GM23338 (cell line): ENCODE measurements around the gene UGCG. TPM values are rescaled to one million over a fixed set of nuclear protein-coding genes. Genes with fewer than 3 reads are reported as not detected.

Source experiments
- ATAC-seq: fragments of 200-7000 bp; cut with Tn5 transposase; 3 replicates; pipeline ENCODE4 v1.9.1; 2020
- DNase-seq: peaks from one replicate; pipeline ENCODE4 v3.0.0-alpha.2; 2015; ENCODE audit warnings: low spot score
- H2AFZ ChIP-seq: fragments of 200-600 bp; sonication (generic); 2 replicates; pipeline ENCODE4 v1.8.0; 2016; ENCODE audit warnings: antibody characterized with exemption, mild to moderate bottlenecking, moderate library complexity
- H3F3A ChIP-seq: fragments of 200-600 bp; sonication (generic); replicated peaks from 2 replicates; pipeline ENCODE4 v1.8.0; 2017; ENCODE audit warnings: antibody characterized with exemption, mixed run types, low read depth
- H3K27ac ChIP-seq: fragments of 200-600 bp; sonication (generic); 2 replicates; pipeline ENCODE4 v1.6.1; 2016; ENCODE audit warnings: low read depth
- H3K27me3 ChIP-seq: fragments of 200-600 bp; sonication (generic); 2 replicates; pipeline ENCODE4 v1.8.0; 2016; ENCODE audit warnings: mild to moderate bottlenecking, mixed run types, moderate library complexity; ENCODE audit not compliant: insufficient read depth
- H3K36me3 ChIP-seq: fragments of 200-600 bp; sonication (generic); 2 replicates; pipeline ENCODE4 v1.8.0; 2016; ENCODE audit warnings: mild to moderate bottlenecking; ENCODE audit not compliant: insufficient read depth
- H3K4me1 ChIP-seq: fragments of 200-600 bp; sonication (generic); 2 replicates; pipeline ENCODE4 v1.8.0; 2016; ENCODE audit warnings: mild to moderate bottlenecking, moderate library complexity; ENCODE audit not compliant: insufficient read depth
- H3K4me2 ChIP-seq: fragments of 200-600 bp; sonication (generic); 2 replicates; pipeline ENCODE4 v1.7.1; 2017; ENCODE audit warnings: mixed run types
- H3K4me3 ChIP-seq: fragments of 200-600 bp; sonication (generic); 2 replicates; pipeline ENCODE4 v1.6.1; 2016; ENCODE audit warnings: mixed run types
- H3K79me2 ChIP-seq: fragments of 200-600 bp; sonication (generic); replicated peaks from 2 replicates; pipeline ENCODE4 v1.8.0; 2017; ENCODE audit warnings: mild to moderate bottlenecking; ENCODE audit not compliant: insufficient read depth
- H3K9me2 ChIP-seq: fragments of 200-600 bp; sonication (generic); 2 replicates; pipeline ENCODE4 v1.8.0; 2017; ENCODE audit not compliant: insufficient read depth
- H4K20me1 ChIP-seq: fragments of 200-600 bp; sonication (generic); replicated peaks from 2 replicates; pipeline ENCODE4 v1.8.0; 2017; ENCODE audit warnings: mild to moderate bottlenecking; ENCODE audit not compliant: insufficient read depth
- H3K27ac Mint-ChIP-seq: 2 replicates; pipeline ENCODE4 v1.8.0; 2020; ENCODE audit warnings: inconsistent platforms, mild to moderate bottlenecking, moderate library complexity, mixed read lengths
- H3K27me3 Mint-ChIP-seq: 3 replicates; pipeline ENCODE4 v1.8.0; 2022; ENCODE audit warnings: low read depth, mild to moderate bottlenecking, moderate library complexity, mixed read lengths, inconsistent platforms; ENCODE audit not compliant: insufficient read depth, poor library complexity
- H3K36me3 Mint-ChIP-seq: 3 replicates; pipeline ENCODE4 v1.8.0; 2021; ENCODE audit warnings: low read depth, mild to moderate bottlenecking, inconsistent platforms, moderate library complexity, mixed read lengths
- H3K4me1 Mint-ChIP-seq: 3 replicates; pipeline ENCODE4 v1.8.0; 2020; ENCODE audit warnings: mild to moderate bottlenecking, inconsistent platforms, mixed read lengths
- H3K4me3 Mint-ChIP-seq: 3 replicates; pipeline ENCODE4 v1.8.0; 2021; ENCODE audit warnings: moderate library complexity, mild to moderate bottlenecking, inconsistent platforms, mixed read lengths
- H3K9me3 Mint-ChIP-seq: 3 replicates; pipeline ENCODE4 v1.8.0; 2020; ENCODE audit warnings: moderate library complexity, mild to moderate bottlenecking, inconsistent platforms, mixed read lengths
- CREB1 ChIP-seq: fragments of 250-450 bp; sonication (Bioruptor Pico); IDR thresholded peaks from 2 replicates; pipeline ENCODE4 v1.5.0; 2020; ENCODE audit warnings: low read depth, mild to moderate bottlenecking, moderate library complexity
- EZH2phosphoT487 ChIP-seq: fragments of 200-600 bp; sonication (generic); IDR thresholded peaks from one replicate; pipeline ENCODE4 v1.8.1; 2018; ENCODE audit warnings: antibody characterized with exemption; ENCODE audit not compliant: unreplicated experiment
- JUNB ChIP-seq: IDR thresholded peaks from one replicate; pipeline ENCODE4 v1.6.1; 2016; ENCODE audit warnings: antibody characterized with exemption; ENCODE audit not compliant: unreplicated experiment
- NANOG ChIP-seq: IDR thresholded peaks from 2 replicates; pipeline ENCODE4 v1.6.1; 2016; ENCODE audit warnings: antibody characterized with exemption, borderline replicate concordance
- POLR2AphosphoS5 ChIP-seq: IDR thresholded peaks from 2 replicates; pipeline ENCODE4 v1.6.1; 2016; ENCODE audit warnings: antibody characterized with exemption, low read depth
- REST ChIP-seq: IDR thresholded peaks from one replicate; pipeline ENCODE4 v1.6.1; 2018; ENCODE audit warnings: antibody characterized with exemption; ENCODE audit not compliant: unreplicated experiment
- STAT1 ChIP-seq: IDR thresholded peaks from one replicate; pipeline ENCODE4 v1.6.1; 2016; ENCODE audit warnings: antibody characterized with exemption; ENCODE audit not compliant: unreplicated experiment
- ZNF114 ChIP-seq: fragments of 250-450 bp; sonication (Bioruptor Pico); IDR thresholded peaks from 2 replicates; pipeline ENCODE4 v1.5.0; 2020; ENCODE audit warnings: mild to moderate bottlenecking, moderate library complexity
- ZNF331 ChIP-seq: fragments of 250-450 bp; sonication (Bioruptor Pico); IDR thresholded peaks from 2 replicates; pipeline ENCODE4 v1.5.0; 2020; ENCODE audit warnings: low read depth, mild to moderate bottlenecking, moderate library complexity
- polyA plus RNA-seq: library from polyadenylated mRNA; unstranded; fragments of >200 nt; fragmentation: Nextera tagmentation; extraction: Ambion mirVana; gene quantifications from 2 replicates; pipeline ENCODE4 v1.2.1, GENCODE V29; 2016
- total RNA-seq: library from RNA; depleted of rRNA; stranded (reverse); fragments of >200 nt; shearing (Covaris generic); gene quantifications from 2 replicates; pipeline ENCODE4 v1.2.3, GENCODE V29; 2014
- TF ChIP-seq, protein P1 (sequence below): IDR thresholded peaks from 2 replicates; pipeline ENCODE4 v1.6.1; 2016; ENCODE audit warnings: antibody characterized with exemption
- TF ChIP-seq, protein P2 (sequence below): fragments of 250-450 bp; sonication (Bioruptor Pico); IDR thresholded peaks from 2 replicates; pipeline ENCODE4 v1.5.0; 2020; ENCODE audit warnings: mild to moderate bottlenecking, moderate library complexity

UGCG gene
- total and polyA plus RNA-seq, 2 experiments from 2014 or later: 30.4 to 44.9 TPM

DNA sequence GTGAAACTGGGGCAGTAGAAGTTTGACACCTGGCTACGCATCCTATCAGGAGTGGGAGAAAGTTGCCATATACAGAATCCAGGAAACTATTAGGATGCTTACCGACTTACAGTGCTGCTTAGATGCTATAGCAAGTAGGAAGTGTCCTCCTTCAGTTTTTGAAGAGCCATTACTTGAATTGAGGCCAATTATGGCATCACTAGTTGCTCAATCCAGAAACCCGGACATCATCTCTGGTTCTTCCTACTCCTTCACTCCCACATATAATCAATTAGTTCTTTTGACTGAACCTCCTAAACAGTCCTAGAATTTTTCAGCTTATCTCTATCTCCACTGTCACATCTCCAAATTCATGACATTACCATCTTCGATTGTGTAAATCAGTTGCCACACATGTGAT is 41.8 kb upstream of the UGCG start (continued):
- TF ChIP-seq, protein P1, sequence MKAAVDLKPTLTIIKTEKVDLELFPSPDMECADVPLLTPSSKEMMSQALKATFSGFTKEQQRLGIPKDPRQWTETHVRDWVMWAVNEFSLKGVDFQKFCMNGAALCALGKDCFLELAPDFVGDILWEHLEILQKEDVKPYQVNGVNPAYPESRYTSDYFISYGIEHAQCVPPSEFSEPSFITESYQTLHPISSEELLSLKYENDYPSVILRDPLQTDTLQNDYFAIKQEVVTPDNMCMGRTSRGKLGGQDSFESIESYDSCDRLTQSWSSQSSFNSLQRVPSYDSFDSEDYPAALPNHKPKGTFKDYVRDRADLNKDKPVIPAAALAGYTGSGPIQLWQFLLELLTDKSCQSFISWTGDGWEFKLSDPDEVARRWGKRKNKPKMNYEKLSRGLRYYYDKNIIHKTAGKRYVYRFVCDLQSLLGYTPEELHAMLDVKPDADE: no peak
- TF ChIP-seq JUNB (no peak), EZH2phosphoT487 (no peak), POLR2AphosphoS5 (no peak)

- peaks cover 5% of the 10 kb centered on the region for H3K27me3 Mint-ChIP-seq
- no peak overlapping the region for H3K27ac Mint-ChIP-seq
- Histone ChIP-seq H2AFZ (no peak overlapping the region), H3F3A (no peaks in the 10 kb centered on the region), H3K79me2 (no peaks in the 10 kb centered on the region), H3K4me2 (no peak overlapping the region), H3K27ac (no peak overlapping the region), H4K20me1 (no peaks in the 10 kb centered on the region), H3K27me3 (no peaks in the 10 kb centered on the region), H3K36me3 (no peaks in the 10 kb centered on the region), H3K9me2 (no peaks in the 10 kb centered on the region), H3K4me3 (no peak overlapping the region), H3K4me1 (no peaks in the 10 kb centered on the region)
- no peaks in the 10 kb centered on the region for H3K36me3 Mint-ChIP-seq
- no peaks in the 10 kb centered on the region for H3K4me1 Mint-ChIP-seq
- H3K9me3 Mint-ChIP-seq: peaks cover 3% of the 10 kb centered on the region; the same call in 1 of the 3 replicates
- no peak for DNase-seq
- no peak for ATAC-seq
- H3K4me3 Mint-ChIP-seq: no peak overlapping the region
- TF ChIP-seq CREB1 (no peak), STAT1 (no peak), REST (no peak), ZNF331 (CRISPR knock-in tag) (no peak), JUNB (no peak), POLR2AphosphoS5 (no peak), NANOG (no peak), EZH2phosphoT487 (no peak), ZNF114 (CRISPR knock-in tag) (no peak)
- TF ChIP-seq, protein P1: no peak
- TF ChIP-seq, protein P2, sequence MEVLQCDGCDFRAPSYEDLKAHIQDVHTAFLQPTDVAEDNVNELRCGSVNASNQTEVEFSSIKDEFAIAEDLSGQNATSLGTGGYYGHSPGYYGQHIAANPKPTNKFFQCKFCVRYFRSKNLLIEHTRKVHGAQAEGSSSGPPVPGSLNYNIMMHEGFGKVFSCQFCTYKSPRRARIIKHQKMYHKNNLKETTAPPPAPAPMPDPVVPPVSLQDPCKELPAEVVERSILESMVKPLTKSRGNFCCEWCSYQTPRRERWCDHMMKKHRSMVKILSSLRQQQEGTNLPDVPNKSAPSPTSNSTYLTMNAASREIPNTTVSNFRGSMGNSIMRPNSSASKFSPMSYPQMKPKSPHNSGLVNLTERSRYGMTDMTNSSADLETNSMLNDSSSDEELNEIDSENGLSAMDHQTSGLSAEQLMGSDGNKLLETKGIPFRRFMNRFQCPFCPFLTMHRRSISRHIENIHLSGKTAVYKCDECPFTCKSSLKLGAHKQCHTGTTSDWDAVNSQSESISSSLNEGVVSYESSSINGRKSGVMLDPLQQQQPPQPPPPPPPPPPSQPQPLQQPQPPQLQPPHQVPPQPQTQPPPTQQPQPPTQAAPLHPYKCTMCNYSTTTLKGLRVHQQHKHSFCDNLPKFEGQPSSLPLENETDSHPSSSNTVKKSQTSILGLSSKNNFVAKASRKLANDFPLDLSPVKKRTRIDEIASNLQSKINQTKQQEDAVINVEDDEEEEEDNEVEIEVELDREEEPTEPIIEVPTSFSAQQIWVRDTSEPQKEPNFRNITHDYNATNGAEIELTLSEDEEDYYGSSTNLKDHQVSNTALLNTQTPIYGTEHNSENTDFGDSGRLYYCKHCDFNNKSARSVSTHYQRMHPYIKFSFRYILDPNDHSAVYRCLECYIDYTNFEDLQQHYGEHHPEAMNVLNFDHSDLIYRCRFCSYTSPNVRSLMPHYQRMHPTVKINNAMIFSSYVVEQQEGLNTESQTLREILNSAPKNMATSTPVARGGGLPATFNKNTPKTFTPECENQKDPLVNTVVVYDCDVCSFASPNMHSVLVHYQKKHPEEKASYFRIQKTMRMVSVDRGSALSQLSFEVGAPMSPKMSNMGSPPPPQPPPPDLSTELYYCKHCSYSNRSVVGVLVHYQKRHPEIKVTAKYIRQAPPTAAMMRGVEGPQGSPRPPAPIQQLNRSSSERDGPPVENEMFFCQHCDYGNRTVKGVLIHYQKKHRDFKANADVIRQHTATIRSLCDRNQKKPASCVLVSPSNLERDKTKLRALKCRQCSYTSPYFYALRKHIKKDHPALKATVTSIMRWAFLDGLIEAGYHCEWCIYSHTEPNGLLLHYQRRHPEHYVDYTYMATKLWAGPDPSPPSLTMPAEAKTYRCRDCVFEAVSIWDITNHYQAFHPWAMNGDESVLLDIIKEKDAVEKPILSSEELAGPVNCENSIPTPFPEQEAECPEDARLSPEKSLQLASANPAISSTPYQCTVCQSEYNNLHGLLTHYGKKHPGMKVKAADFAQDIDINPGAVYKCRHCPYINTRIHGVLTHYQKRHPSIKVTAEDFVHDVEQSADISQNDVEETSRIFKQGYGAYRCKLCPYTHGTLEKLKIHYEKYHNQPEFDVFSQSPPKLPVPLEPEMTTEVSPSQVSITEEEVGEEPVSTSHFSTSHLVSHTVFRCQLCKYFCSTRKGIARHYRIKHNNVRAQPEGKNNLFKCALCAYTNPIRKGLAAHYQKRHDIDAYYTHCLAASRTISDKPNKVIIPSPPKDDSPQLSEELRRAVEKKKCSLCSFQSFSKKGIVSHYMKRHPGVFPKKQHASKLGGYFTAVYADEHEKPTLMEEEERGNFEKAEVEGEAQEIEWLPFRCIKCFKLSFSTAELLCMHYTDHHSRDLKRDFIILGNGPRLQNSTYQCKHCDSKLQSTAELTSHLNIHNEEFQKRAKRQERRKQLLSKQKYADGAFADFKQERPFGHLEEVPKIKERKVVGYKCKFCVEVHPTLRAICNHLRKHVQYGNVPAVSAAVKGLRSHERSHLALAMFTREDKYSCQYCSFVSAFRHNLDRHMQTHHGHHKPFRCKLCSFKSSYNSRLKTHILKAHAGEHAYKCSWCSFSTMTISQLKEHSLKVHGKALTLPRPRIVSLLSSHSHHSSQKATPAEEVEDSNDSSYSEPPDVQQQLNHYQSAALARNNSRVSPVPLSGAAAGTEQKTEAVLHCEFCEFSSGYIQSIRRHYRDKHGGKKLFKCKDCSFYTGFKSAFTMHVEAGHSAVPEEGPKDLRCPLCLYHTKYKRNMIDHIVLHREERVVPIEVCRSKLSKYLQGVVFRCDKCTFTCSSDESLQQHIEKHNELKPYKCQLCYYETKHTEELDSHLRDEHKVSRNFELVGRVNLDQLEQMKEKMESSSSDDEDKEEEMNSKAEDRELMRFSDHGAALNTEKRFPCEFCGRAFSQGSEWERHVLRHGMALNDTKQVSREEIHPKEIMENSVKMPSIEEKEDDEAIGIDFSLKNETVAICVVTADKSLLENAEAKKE (CRISPR knock-in tag): no peak
These were observed 38.9 kb upstream of the UGCG start for GRCh38 chr9:111857555-111858211.
